Mesenchymal stem cell (in vitro differentiated cells and primary cell): ENCODE results near the gene RAC3.

ENCODE experiments used
- DNase-seq: peaks from one replicate; pipeline ENCODE4 v3.0.0-alpha.2; 2013
- H2AFZ ChIP-seq: one replicate; pipeline ENCODE4 v1.6.1; 2013; ENCODE audit warnings: low read depth, mild to moderate bottlenecking, control low read depth, inconsistent platforms, low read length, moderate library complexity
- H2AK5ac ChIP-seq: 2 replicates; pipeline ENCODE4 v1.6.1; 2013; ENCODE audit warnings: low read length, moderate library complexity, mild to moderate bottlenecking, inconsistent platforms; ENCODE audit not compliant: severe bottlenecking
- H2BK120ac ChIP-seq: one replicate; pipeline ENCODE4 v1.6.1; 2013; ENCODE audit warnings: low read depth, mild to moderate bottlenecking, inconsistent platforms, low read length, moderate library complexity
- H2BK12ac ChIP-seq, 2 experiments: one replicate each; pipeline ENCODE4 v1.6.1; 2013; ENCODE audit warnings: inconsistent platforms in 2 of 2, low read length in 2 of 2, mild to moderate bottlenecking in 2 of 2, moderate library complexity in 2 of 2, control low read depth in 1 of 2
- H2BK15ac ChIP-seq: one replicate; pipeline ENCODE4 v1.6.1; 2013; ENCODE audit warnings: mild to moderate bottlenecking, low read depth, inconsistent platforms; ENCODE audit not compliant: poor library complexity, severe bottlenecking
- H2BK5ac ChIP-seq: 2 replicates; pipeline ENCODE4 v1.6.1; 2013; ENCODE audit warnings: low read depth, mild to moderate bottlenecking, low read length, control low read depth, inconsistent platforms; ENCODE audit not compliant: poor library complexity, severe bottlenecking
- H3K14ac ChIP-seq, 2 experiments: one replicate each; pipeline ENCODE4 v1.6.1; 2013; ENCODE audit warnings: inconsistent platforms in 2 of 2, low read length in 2 of 2, control low read depth in 1 of 2, mild to moderate bottlenecking in 1 of 2, moderate library complexity in 1 of 2
- H3K18ac ChIP-seq, 2 experiments: one replicate each; pipeline ENCODE4 v1.6.1; 2013; ENCODE audit warnings: inconsistent platforms in 2 of 2, low read length in 2 of 2, control low read depth in 1 of 2, low read depth in 1 of 2, mild to moderate bottlenecking in 1 of 2
- H3K23ac ChIP-seq, 2 experiments: one replicate each; pipeline ENCODE4 v1.6.1; 2013; ENCODE audit warnings: inconsistent platforms in 2 of 2, low read length in 2 of 2, mild to moderate bottlenecking in 2 of 2, moderate library complexity in 2 of 2, control low read depth in 1 of 2
- H3K27ac ChIP-seq: 2 replicates; pipeline ENCODE4 v1.5.1; 2013; ENCODE audit warnings: mild to moderate bottlenecking, moderate library complexity, low read length, control low read depth, inconsistent platforms; ENCODE audit not compliant: poor library complexity, severe bottlenecking
- H3K27me3 ChIP-seq, 2 experiments: 2 replicates each; pipeline versions ENCODE4 v1.6.1 to v1.7.0; 2013; ENCODE audit warnings: low read length in 2 of 2, mild to moderate bottlenecking in 2 of 2, moderate library complexity in 2 of 2, control low read depth in 1 of 2, inconsistent platforms in 1 of 2; ENCODE audit not compliant: control insufficient read depth in 1 of 2, insufficient read depth in 1 of 2
- H3K36me3 ChIP-seq, 2 experiments: 2 replicates each; pipeline versions ENCODE4 v1.6.1 to v1.7.0; 2013; ENCODE audit warnings: low read length in 2 of 2, control low read depth in 1 of 2, inconsistent platforms in 1 of 2, low read depth in 1 of 2, mild to moderate bottlenecking in 1 of 2; ENCODE audit not compliant: insufficient read depth in 2 of 2, control insufficient read depth in 1 of 2
- H3K4ac ChIP-seq, 2 experiments: one replicate each; pipeline ENCODE4 v1.6.1; 2013; ENCODE audit warnings: inconsistent platforms in 2 of 2, low read length in 2 of 2, mild to moderate bottlenecking in 2 of 2, moderate library complexity in 2 of 2, control low read depth in 1 of 2, low read depth in 1 of 2
- H3K4me1 ChIP-seq: 2 replicates; pipeline ENCODE4 v1.6.1; 2013; ENCODE audit warnings: low read depth, low read length, control low read depth; ENCODE audit not compliant: control insufficient read depth, insufficient read depth
- H3K4me2 ChIP-seq: 2 replicates; pipeline ENCODE4 v1.6.1; 2013; ENCODE audit warnings: low read length, mild to moderate bottlenecking, inconsistent platforms; ENCODE audit not compliant: poor library complexity, severe bottlenecking
- H3K4me3 ChIP-seq, 2 experiments: 2 replicates each; pipeline versions ENCODE4 v1.5.1 to v1.7.0; 2013; ENCODE audit warnings: low read length in 2 of 2, mild to moderate bottlenecking in 2 of 2, control low read depth in 1 of 2, low read depth in 1 of 2; ENCODE audit not compliant: insufficient read depth in 1 of 2
- H3K79me1 ChIP-seq: replicated peaks from 2 replicates; pipeline ENCODE4 v1.6.1; 2013; ENCODE audit warnings: mild to moderate bottlenecking, control low read depth, low read length, inconsistent platforms; ENCODE audit not compliant: poor library complexity, severe bottlenecking
- H3K9ac ChIP-seq: 2 replicates; pipeline ENCODE4 v1.7.0; 2013; ENCODE audit warnings: mild to moderate bottlenecking, low read length, moderate library complexity
- H3K9me3 ChIP-seq: 2 replicates; pipeline ENCODE4 v1.7.0; 2013; ENCODE audit warnings: mild to moderate bottlenecking, low read length; ENCODE audit not compliant: control insufficient read depth
- H4K8ac ChIP-seq: one replicate; pipeline ENCODE4 v1.6.1; 2013; ENCODE audit warnings: inconsistent platforms, mild to moderate bottlenecking, low read length, moderate library complexity
- H4K91ac ChIP-seq: one replicate; pipeline ENCODE4 v1.6.1; 2013; ENCODE audit warnings: mild to moderate bottlenecking, low read length, inconsistent platforms
- WGBS: methylation state at CpG from one replicate; pipeline ENCODE4 v1.1.7; 2013; ENCODE audit warnings: mixed read lengths; 5-methylcytosine and 5-hydroxymethylcytosine counted together

RAC3 gene

GRCh38 chr17:82060614-82061013 is 29.1 kb downstream of the RAC3 start:
- Histone ChIP-seq H2BK12ac (no peak overlapping the region), H3K4me2 (no peak overlapping the region), H2BK5ac (no peak overlapping the region), H4K8ac (no peak overlapping the region), H3K9ac (no peak overlapping the region), H4K91ac (no peak overlapping the region), H3K79me1 (peaks cover 16% of the 10 kb centered on the region), H3K9me3 (no peaks in the 10 kb centered on the region), H3K14ac (no peak overlapping the region), H2AK5ac (no peak overlapping the region), H3K23ac (no peak overlapping the region), H3K27ac (no peak overlapping the region), H3K4me1 (peaks cover 21% of the 10 kb centered on the region), H3K18ac (no peak overlapping the region), H2BK15ac (no peak overlapping the region), H2AFZ (no peak overlapping the region), H3K4me3 (no peak overlapping the region), H3K4ac (no peak overlapping the region), H2BK120ac (no peak overlapping the region), H3K27me3 (no peaks in the 10 kb centered on the region), H3K36me3 (peaks cover 74 to 88% of the 10 kb centered on the region in 2 experiments)
- 91% methylated on average over 14 of the region's 14 CpGs for WGBS
- DNase-seq, result no peak

- Histone ChIP-seq H4K91ac (no peak overlapping the region), H3K4me1 (peaks cover 24% of the 10 kb centered on the region), H2AK5ac (no peak overlapping the region), H2BK5ac (no peak overlapping the region), H3K27me3 (no peaks in the 10 kb centered on the region), H3K23ac (no peak overlapping the region), H3K36me3 (peaks cover 67 to 81% of the 10 kb centered on the region in 2 experiments), H2AFZ (no peak overlapping the region), H2BK12ac (no peak overlapping the region), H3K27ac (no peak overlapping the region), H3K79me1 (peaks cover 17% of the 10 kb centered on the region), H3K18ac (no peak overlapping the region), H3K14ac (no peak overlapping the region), H2BK15ac (no peak overlapping the region), H2BK120ac (no peak overlapping the region), H3K9ac (no peak overlapping the region), H4K8ac (no peak overlapping the region), H3K4ac (no peak overlapping the region), H3K9me3 (no peaks in the 10 kb centered on the region), H3K4me3 (no peak overlapping the region), H3K4me2 (no peak overlapping the region)
- no peak for DNase-seq
- WGBS, result 94% methylated on average over 33 of the region's 34 CpGs
These were observed 29.8 kb downstream of the RAC3 start for GRCh38 chr17:82061047-82061925.

- Histone ChIP-seq H3K79me1 (peaks cover 15% of the 10 kb centered on the region), H2BK5ac (no peak overlapping the region), H3K9me3 (no peaks in the 10 kb centered on the region), H3K9ac (no peak overlapping the region), H3K4me1 (peaks cover 25% of the 10 kb centered on the region), H2AFZ (no peak overlapping the region), H3K27me3 (no peaks in the 10 kb centered on the region), H2BK15ac (no peak overlapping the region), H3K4me3 (no peak overlapping the region), H3K18ac (no peak overlapping the region), H4K91ac (no peak overlapping the region), H4K8ac (no peak overlapping the region), H2AK5ac (no peak overlapping the region), H2BK120ac (no peak overlapping the region), H3K23ac (no peak overlapping the region), H3K27ac (no peak overlapping the region), H3K4me2 (no peak overlapping the region), H2BK12ac (no peak overlapping the region), H3K14ac (no peak overlapping the region), H3K36me3 (peaks cover 58 to 71% of the 10 kb centered on the region in 2 experiments), H3K4ac (no peak overlapping the region)
- WGBS, result 92% methylated on average over 23 of the region's 24 CpGs
- no peak for DNase-seq
These were observed 30.9 kb downstream of the RAC3 start for GRCh38 chr17:82062076-82062983.

- Histone ChIP-seq H3K4me2 (no peak overlapping the region), H2BK5ac (no peak overlapping the region), H3K79me1 (peaks cover 15% of the 10 kb centered on the region), H4K8ac (no peak overlapping the region), H2AK5ac (no peak overlapping the region), H3K4ac (no peak overlapping the region), H3K27ac (no peak overlapping the region), H3K36me3 (peaks cover 52 to 64% of the 10 kb centered on the region in 2 experiments), H2AFZ (no peak overlapping the region), H3K23ac (no peak overlapping the region), H3K9me3 (no peaks in the 10 kb centered on the region), H3K4me1 (peaks cover 25% of the 10 kb centered on the region), H3K9ac (no peak overlapping the region), H3K27me3 (no peaks in the 10 kb centered on the region), H3K18ac (no peak overlapping the region), H2BK12ac (no peak overlapping the region), H3K4me3 (no peak overlapping the region), H2BK15ac (no peak overlapping the region), H2BK120ac (no peak overlapping the region), H4K91ac (no peak overlapping the region), H3K14ac (no peak overlapping the region)
- WGBS, result 97% methylated on average over 6 of the region's 9 CpGs
- DNase-seq, result no peak
These were observed 31.5 kb downstream of the RAC3 start for GRCh38 chr17:82062984-82063368.
